WTC11 (cell line): ENCODE results near the gene SMPDL3A. TPM values are rescaled to one million over a fixed set of nuclear protein-coding genes. Genes with fewer than 3 reads are reported as not detected.

Source experiments
- ATAC-seq: fragments of 200-7000 bp; cut with Tn5 transposase; 2 replicates; pipeline ENCODE4 v1.10.0; 2021; ENCODE audit warnings: mild to moderate bottlenecking, moderate library complexity
- CTCF ChIA-PET: fragments of 300-600 bp; sonication (Branson Sonifier 250); formaldehyde crosslinking; loops from one replicate; lab custom pipeline; 2021; ENCODE audit warnings: antibody characterized with exemption; lab: Charles Lee
- POLR2A ChIA-PET: fragments of 350-600 bp; sonication (Branson Sonifier 250); formaldehyde crosslinking; loops from one replicate; lab custom pipeline; 2021; ENCODE audit warnings: antibody characterized with exemption; lab: Charles Lee
- DNase-seq: peaks from one replicate; pipeline ENCODE4 v3.0.0; 2021; ENCODE audit warnings: low spot score
- H3K27ac Mint-ChIP-seq: 2 replicates; pipeline ENCODE4 v1.8.0; 2021; ENCODE audit warnings: mixed read lengths
- H3K27me3 Mint-ChIP-seq: 2 replicates; pipeline ENCODE4 v1.8.0; 2021; ENCODE audit warnings: low read depth, mild to moderate bottlenecking, moderate library complexity, mixed read lengths
- H3K36me3 Mint-ChIP-seq: 2 replicates; pipeline ENCODE4 v1.8.0; 2021; ENCODE audit warnings: mixed read lengths
- H3K4me1 Mint-ChIP-seq: 2 replicates; pipeline ENCODE4 v1.8.0; 2022; ENCODE audit warnings: mixed read lengths
- H3K4me3 Mint-ChIP-seq: 2 replicates; pipeline ENCODE4 v1.8.0; 2021; ENCODE audit warnings: mild to moderate bottlenecking, moderate library complexity, mixed read lengths
- H3K9me3 Mint-ChIP-seq: 2 replicates; pipeline ENCODE4 v1.8.0; 2021; ENCODE audit warnings: mixed read lengths
- ATF6 ChIP-seq: sonication (generic); formaldehyde crosslinking; IDR thresholded peaks from 2 replicates; pipeline ENCODE4 v1.8.1; 2023; ENCODE audit warnings: mild to moderate bottlenecking, missing genetic modification reagents
- CTCF ChIP-seq: fragments of 200-600 bp; IDR thresholded peaks from 2 replicates; pipeline ENCODE4 v1.8.0; 2022; ENCODE audit warnings: antibody characterized with exemption
- ELF4 ChIP-seq: sonication (generic); formaldehyde crosslinking; IDR thresholded peaks from 2 replicates; pipeline ENCODE4 v1.8.1; 2022; ENCODE audit warnings: low read depth, mild to moderate bottlenecking, moderate library complexity, missing genetic modification reagents
- EMX1 ChIP-seq: fragments of 250-450 bp; sonication (Bioruptor Pico); IDR thresholded peaks from 2 replicates; pipeline ENCODE4 v1.8.0; 2021; ENCODE audit warnings: mild to moderate bottlenecking
- ERG ChIP-seq: fragments of 250-450 bp; sonication (Bioruptor Pico); IDR thresholded peaks from 2 replicates; pipeline ENCODE4 v1.8.0; 2021; ENCODE audit warnings: mild to moderate bottlenecking
- ESRRA ChIP-seq: sonication (generic); formaldehyde crosslinking; IDR thresholded peaks from 2 replicates; pipeline ENCODE4 v1.8.1; 2022; ENCODE audit warnings: mild to moderate bottlenecking, missing genetic modification reagents, borderline replicate concordance
- ETV6 ChIP-seq: sonication (generic); formaldehyde crosslinking; IDR thresholded peaks from 2 replicates; pipeline ENCODE4 v1.8.1; 2022; ENCODE audit warnings: mild to moderate bottlenecking, missing genetic modification reagents
- FOXJ3 ChIP-seq: sonication (generic); formaldehyde crosslinking; IDR thresholded peaks from 2 replicates; pipeline ENCODE4 v1.9.0; 2021; ENCODE audit warnings: missing genetic modification reagents, mild to moderate bottlenecking, borderline replicate concordance
- FOXK1 ChIP-seq: sonication (generic); formaldehyde crosslinking; IDR thresholded peaks from 2 replicates; pipeline ENCODE4 v1.8.0; 2022; ENCODE audit warnings: mild to moderate bottlenecking, moderate library complexity, missing genetic modification reagents
- FOXP1 ChIP-seq: sonication (generic); formaldehyde crosslinking; IDR thresholded peaks from 2 replicates; pipeline ENCODE4 v1.8.0; 2022; ENCODE audit warnings: missing genetic modification reagents, mild to moderate bottlenecking, moderate library complexity, borderline replicate concordance
- GABPB1 ChIP-seq: sonication (generic); formaldehyde crosslinking; IDR thresholded peaks from 2 replicates; pipeline ENCODE4 v1.8.1; 2023; ENCODE audit warnings: mild to moderate bottlenecking, missing genetic modification reagents
- GTF2I ChIP-seq: fragments of 250-450 bp; sonication (Bioruptor Pico); conservative IDR thresholded peaks from 2 replicates; pipeline ENCODE4 v1.4.0; 2021; ENCODE audit warnings: mild to moderate bottlenecking
- HMGA2 ChIP-seq: fragments of 250-450 bp; sonication (Bioruptor Pico); IDR thresholded peaks from 2 replicates; pipeline ENCODE4 v1.4.0; 2021; ENCODE audit warnings: mild to moderate bottlenecking, moderate library complexity
- KAT7 ChIP-seq: sonication (generic); formaldehyde crosslinking; IDR thresholded peaks from 2 replicates; pipeline ENCODE4 v1.8.1; 2023; ENCODE audit warnings: missing genetic modification reagents, mild to moderate bottlenecking, borderline replicate concordance
- NFE2L1 ChIP-seq: sonication (generic); formaldehyde crosslinking; IDR thresholded peaks from 2 replicates; pipeline ENCODE4 v1.8.1; 2023; ENCODE audit warnings: missing genetic modification reagents
- NR2C2 ChIP-seq: sonication (generic); formaldehyde crosslinking; IDR thresholded peaks from 2 replicates; pipeline ENCODE4 v1.8.0; 2022; ENCODE audit warnings: mild to moderate bottlenecking, missing genetic modification reagents
- OVOL2 ChIP-seq: fragments of 250-450 bp; sonication (Bioruptor Pico); IDR thresholded peaks from 2 replicates; pipeline ENCODE4 v1.9.0; 2021; ENCODE audit warnings: mild to moderate bottlenecking, borderline replicate concordance
- PRRX2 ChIP-seq: fragments of 250-450 bp; sonication (Bioruptor Pico); IDR thresholded peaks from 2 replicates; pipeline ENCODE4 v1.8.0; 2021; ENCODE audit warnings: mild to moderate bottlenecking
- RELA ChIP-seq: sonication (generic); formaldehyde crosslinking; IDR thresholded peaks from 2 replicates; pipeline ENCODE4 v1.8.1; 2022; ENCODE audit warnings: missing genetic modification reagents, mild to moderate bottlenecking, borderline replicate concordance
- SOX15 ChIP-seq: fragments of 250-450 bp; sonication (Bioruptor Pico); IDR thresholded peaks from 2 replicates; pipeline ENCODE4 v1.9.0; 2021; ENCODE audit warnings: mild to moderate bottlenecking
- TCF7 ChIP-seq: sonication (generic); formaldehyde crosslinking; IDR thresholded peaks from 2 replicates; pipeline ENCODE4 v1.8.0; 2022; ENCODE audit warnings: mild to moderate bottlenecking, low read depth, missing genetic modification reagents, moderate library complexity
- TP53 ChIP-seq: sonication (generic); formaldehyde crosslinking; IDR thresholded peaks from 2 replicates; pipeline ENCODE4 v1.8.1; 2023; ENCODE audit warnings: mild to moderate bottlenecking, missing genetic modification reagents
- ZBTB21 ChIP-seq: sonication (generic); formaldehyde crosslinking; IDR thresholded peaks from 2 replicates; pipeline ENCODE4 v1.8.1; 2023; ENCODE audit warnings: mild to moderate bottlenecking, missing genetic modification reagents, borderline replicate concordance
- ZNF263 ChIP-seq: sonication (generic); formaldehyde crosslinking; IDR thresholded peaks from 2 replicates; pipeline ENCODE4 v1.8.1; 2022; ENCODE audit warnings: low read depth, mild to moderate bottlenecking, moderate library complexity, missing genetic modification reagents
- total RNA-seq: library from RNA; stranded (reverse); gene quantifications from 3 replicates; pipeline ENCODE4 v1.2.3, GENCODE V29; 2021

SMPDL3A gene
- total RNA-seq, 1 experiment from 2014 or later, result 2.1 TPM

GRCh38 chr6:122818866-122819265, 29.8 kb downstream of the SMPDL3A start:
- H3K4me3 Mint-ChIP-seq, result no peak overlapping the region
- ChIA-PET POLR2A (no interaction called here), CTCF (interaction anchor here (1.0 kb wide), 1 partner anchor 21 kb away, joined by 3 read pairs; no protein-coding TSS in a partner anchor)
- H3K36me3 Mint-ChIP-seq, result no peaks in the 10 kb centered on the region
- H3K9me3 Mint-ChIP-seq, result no peaks in the 10 kb centered on the region
- no peak overlapping the region for H3K27ac Mint-ChIP-seq
- ATAC-seq (no peak), DNase-seq (no peak)
- H3K4me1 Mint-ChIP-seq, result peaks cover 12% of the 10 kb centered on the region
- H3K27me3 Mint-ChIP-seq, result no peaks in the 10 kb centered on the region
- TF ChIP-seq NR2C2 (CRISPR knock-in tag), result no peak
- TF ChIP-seq ZBTB21 (CRISPR knock-in tag), result no peak
- TF ChIP-seq ETV6 (CRISPR knock-in tag), result no peak
- no peak for TF ChIP-seq ZNF263 (CRISPR knock-in tag)
- no peak for TF ChIP-seq ESRRA (CRISPR knock-in tag)
- no peak for TF ChIP-seq HMGA2 (CRISPR knock-in tag)
- no peak for TF ChIP-seq ELF4 (CRISPR knock-in tag)
- no peak for TF ChIP-seq ATF6 (CRISPR knock-in tag)
- TF ChIP-seq FOXK1, result no peak
- no peak for TF ChIP-seq FOXJ3
- TF ChIP-seq CTCF, result no peak
- no peak for TF ChIP-seq PRRX2 (CRISPR knock-in tag)
- TF ChIP-seq TP53 (CRISPR knock-in tag), result no peak
- TF ChIP-seq ERG (CRISPR knock-in tag), result no peak
- no peak for TF ChIP-seq TCF7
- no peak for TF ChIP-seq NFE2L1 (CRISPR knock-in tag)

GRCh38 chr6:122821095-122821494, 32.0 kb downstream of the SMPDL3A start:
- ATAC-seq (peak; percentile 80), DNase-seq (no peak)
- no peak overlapping the region for H3K27ac Mint-ChIP-seq
- ChIA-PET POLR2A (no interaction called here), CTCF (interaction anchor here (1.0 kb wide), 1 partner anchor 77 kb away, joined by 3 read pairs; no protein-coding TSS in a partner anchor)
- no peaks in the 10 kb centered on the region for H3K9me3 Mint-ChIP-seq
- no peak for TF ChIP-seq ESRRA (CRISPR knock-in tag)
- TF ChIP-seq TP53 (CRISPR knock-in tag), result no peak
- TF ChIP-seq RELA, result no peak
- TF ChIP-seq KAT7 (CRISPR knock-in tag), result no peak
- TF ChIP-seq EMX1, result no peak
- no peak for TF ChIP-seq SOX15 (CRISPR knock-in tag)
- TF ChIP-seq GTF2I (CRISPR knock-in tag), result no peak
- peaks cover 15% of the 10 kb centered on the region for H3K4me1 Mint-ChIP-seq
- H3K36me3 Mint-ChIP-seq, result no peaks in the 10 kb centered on the region
- H3K4me3 Mint-ChIP-seq, result no peak overlapping the region
- H3K27me3 Mint-ChIP-seq, result no peaks in the 10 kb centered on the region

- Mint-ChIP-seq H3K4me3 (no peak overlapping the region), H3K9me3 (no peaks in the 10 kb centered on the region), H3K36me3 (no peaks in the 10 kb centered on the region), H3K27me3 (no peaks in the 10 kb centered on the region), H3K4me1 (peaks cover 28% of the 10 kb centered on the region), H3K27ac (no peak overlapping the region)
- POLR2A ChIA-PET, result no interaction called here
- ATAC-seq, result no peak
- no peak for DNase-seq
- no peak for TF ChIP-seq KAT7 (CRISPR knock-in tag)
- TF ChIP-seq OVOL2 (CRISPR knock-in tag), result no peak
- TF ChIP-seq SOX15 (CRISPR knock-in tag), result no peak
- TF ChIP-seq FOXP1 (CRISPR knock-in tag), result no peak
- no peak for TF ChIP-seq GABPB1 (CRISPR knock-in tag)
- no peak for TF ChIP-seq RELA
- CTCF ChIA-PET, result no interaction called here
These were observed 36.1 kb downstream of the SMPDL3A start for GRCh38 chr6:122825163-122825562.
